Muscle of back (tissue), 11 donors: ENCODE results near the gene SURF2. TPM values are rescaled to one million over a fixed set of nuclear protein-coding genes. Genes with fewer than 3 reads are reported as not detected.
A peak's percentile ranks its signal among the peaks of the same experiment; 100 is the strongest.

Experiments used
- DNase-seq, 3 donors: peaks; one replicate each; pipeline versions ENCODE4 v3.0.0 to v3.0.0-alpha.2; 2013
- polyA plus RNA-seq, 10 donors: library from polyadenylated mRNA; unstranded; fragments of 120-200 nt; gene quantifications; one replicate each; pipeline ENCODE4 v1.2.1, GENCODE V29; 2013; ENCODE audit not compliant: insufficient read length in 10 of 10

Gene SURF2
- polyA plus RNA-seq, 10 donors, result 7.5 to 15.1 (median 12.1) TPM

GRCh38 chr9:133397370-133397769, 41.0 kb downstream of the SURF2 start:
- no peak for DNase-seq

- no peak for DNase-seq
Measured at GRCh38 chr9:133397895-133398294, 41.5 kb downstream of the SURF2 start.

DNA sequence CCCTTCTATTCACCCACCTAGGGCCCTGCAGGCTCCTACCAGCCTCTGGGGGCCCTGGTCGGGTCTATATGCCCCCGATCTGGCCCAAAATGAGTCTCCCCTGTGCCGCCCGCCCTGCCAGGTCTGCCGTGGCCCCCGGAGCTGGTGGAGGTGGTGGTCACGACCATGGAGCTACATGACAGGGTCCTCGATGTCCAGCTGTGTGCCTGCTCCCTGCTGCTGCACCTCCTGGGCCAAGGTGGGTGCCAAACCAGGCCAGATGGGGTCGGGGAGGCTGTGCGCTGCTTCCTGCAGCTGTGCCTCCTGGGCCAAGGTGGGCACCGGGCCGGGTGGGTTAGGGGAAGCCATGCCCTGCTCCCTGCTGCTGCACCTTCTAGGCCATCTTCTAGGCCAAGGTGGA, 43.9 kb downstream of the SURF2 start:
- DNase-seq, result no peak

- DNase-seq, result no peak
Measured at GRCh38 chr9:133401588-133401987, 45.2 kb downstream of the SURF2 start.

DNA sequence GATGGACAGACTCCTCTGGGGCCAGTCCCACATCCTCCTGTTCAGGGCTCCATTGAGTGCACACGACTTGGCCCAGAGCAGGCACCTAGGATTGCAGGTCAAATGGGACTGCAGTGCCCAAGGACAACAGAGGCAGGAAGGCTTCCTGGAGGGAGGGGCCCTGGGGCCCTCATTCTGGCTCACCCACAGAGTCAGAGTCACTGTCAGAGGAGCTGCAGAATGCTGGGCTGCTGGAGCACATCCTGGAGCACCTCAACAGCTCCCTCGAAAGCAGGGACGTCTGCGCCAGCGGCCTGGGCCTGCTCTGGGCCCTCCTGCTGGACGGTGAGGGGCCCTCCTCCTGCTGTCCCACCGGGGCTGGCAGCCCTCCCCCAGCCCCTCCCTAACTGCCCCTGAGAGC, 46.3 kb downstream of the SURF2 start:
- no peak for DNase-seq

GRCh38 chr9:133403766-133404453, 47.6 kb downstream of the SURF2 start:
- no peak for DNase-seq

DNA sequence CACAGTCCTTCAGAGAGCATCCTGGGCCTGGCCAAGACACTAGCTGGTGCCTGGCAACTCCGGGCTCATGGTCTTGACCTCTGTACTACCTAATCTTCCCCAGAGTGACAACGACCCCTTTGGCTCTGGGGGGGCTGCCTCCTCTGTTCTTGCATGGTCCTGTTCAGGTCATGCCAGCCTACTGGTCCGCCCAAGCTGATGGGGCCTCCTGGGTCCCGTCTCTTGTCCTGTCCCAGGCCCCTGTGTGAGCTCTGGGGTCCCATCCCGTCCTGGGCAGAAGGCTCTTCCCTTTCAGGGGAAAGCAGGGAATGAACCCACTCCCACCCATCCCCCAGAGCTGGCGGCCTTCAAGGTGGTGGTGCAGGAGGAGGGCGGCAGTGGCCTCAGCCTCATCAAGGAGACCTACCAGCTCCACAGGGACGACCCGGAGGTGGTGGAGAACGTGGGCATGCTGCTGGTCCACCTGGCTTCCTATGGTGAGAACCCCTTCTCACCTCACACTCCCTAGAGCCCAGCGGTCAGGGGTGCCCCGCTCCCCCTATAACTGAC, 48.2 kb downstream of the SURF2 start:
- DNase-seq, result no peak

GRCh38 chr9:133405508-133406438, 49.4 kb downstream of the SURF2 start:
- peak; percentile 20 to 66 (median 65) for DNase-seq

DNA sequence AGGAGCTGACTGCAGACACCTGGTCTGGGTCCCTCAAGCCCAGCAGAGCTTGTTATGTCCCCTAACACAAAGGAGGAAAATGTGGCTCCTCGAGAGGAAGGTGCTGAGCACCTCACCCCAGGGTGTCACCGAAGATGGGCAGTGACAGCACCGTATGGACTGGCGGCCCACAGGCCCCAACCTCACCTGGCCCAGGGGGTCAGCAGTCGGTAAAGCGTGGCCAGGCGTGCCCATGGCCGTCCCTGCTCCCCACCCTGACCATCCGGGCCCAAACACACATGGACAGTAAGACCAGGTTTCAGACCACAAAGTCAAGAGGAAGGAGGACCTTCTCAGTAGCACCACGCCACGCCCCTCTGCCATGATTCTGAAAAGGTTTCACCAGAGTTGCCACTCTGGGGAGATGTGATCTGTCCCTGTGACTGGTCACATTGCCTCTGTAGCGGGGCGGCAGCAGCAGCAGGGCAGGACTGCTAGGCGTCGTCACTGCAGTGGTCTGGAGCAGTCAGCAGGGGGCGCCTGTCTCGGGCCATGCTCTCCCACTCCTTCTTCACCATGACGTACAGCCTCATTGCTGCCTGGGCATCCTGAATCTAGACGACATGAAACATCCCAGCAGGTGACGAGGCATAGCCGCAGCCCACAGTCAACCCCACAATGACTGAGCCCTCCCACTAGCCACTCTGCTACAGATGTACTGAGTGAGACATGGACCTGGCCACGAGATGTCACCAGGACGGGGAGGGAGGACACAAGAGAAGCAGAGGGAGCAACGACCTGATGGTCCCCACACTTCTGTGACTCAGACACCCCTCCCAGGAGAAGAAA, 50.3 kb downstream of the SURF2 start:
- peak; percentile 36 to 79 (median 65) for DNase-seq

DNA sequence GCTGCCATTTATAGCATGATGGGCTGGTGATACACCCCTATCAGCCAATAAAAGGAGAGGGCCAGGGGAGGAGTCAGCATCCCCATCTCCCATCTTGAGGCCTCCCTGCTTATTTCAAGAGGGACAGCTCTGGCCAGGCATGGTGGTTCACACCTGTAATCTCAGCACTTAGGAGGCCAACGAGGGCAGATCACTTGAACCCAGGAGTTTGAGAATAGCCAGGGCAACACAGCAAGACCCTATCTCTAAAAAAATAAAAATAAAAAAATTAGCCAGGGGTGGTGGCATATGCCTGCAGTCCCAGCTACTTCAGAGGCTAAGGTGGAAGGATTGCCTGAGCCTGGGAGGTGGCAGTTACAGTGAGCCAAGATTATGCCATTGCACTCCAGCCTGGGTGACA, 51.7 kb downstream of the SURF2 start:
- no peak for DNase-seq

Other genes starting within 250 kb of the SURF2 start
- gene RALGDS, start 235.3 kb upstream of the SURF2 start, polyA plus RNA-seq, result 10 to 100 TPM; 39.8 to 59.2 (median 47.4) TPM
- 1 to 10 TPM; 2.5 to 5.9 (median 3.9) TPM for gene GBGT1, start 192.6 kb upstream of the SURF2 start, polyA plus RNA-seq
- gene OBP2B, start 147.3 kb upstream of the SURF2 start, polyA plus RNA-seq, result not detected
- 1 to 10 TPM in 8 of 10 donors, under 1 TPM in 2; 0.31 to 4.5 (median 1.9) TPM for gene ABO, start 81.3 kb upstream of the SURF2 start, polyA plus RNA-seq
- 10 to 100 TPM; 15.9 to 25.7 (median 19.3) TPM for gene SURF6, start 20.4 kb upstream of the SURF2 start, polyA plus RNA-seq
- 10 to 100 TPM; 18.3 to 24.6 (median 21.5) TPM for gene MED22, start 8.4 kb upstream of the SURF2 start, polyA plus RNA-seq
- gene RPL7A, start 8.3 kb upstream of the SURF2 start, polyA plus RNA-seq, result 1,000 to 10,000 TPM; 1,848 to 2,831 (median 2,454) TPM
- 10 to 100 TPM; 22.7 to 37.5 (median 29.5) TPM for gene SURF1, start 63 bp upstream of the SURF2 start, polyA plus RNA-seq
- 100 to 1,000 TPM in 8 of 10 donors, 10 to 100 TPM in 2; 93.7 to 145 (median 104) TPM for gene SURF4, start 19.5 kb downstream of the SURF2 start, polyA plus RNA-seq
- 1 to 10 TPM in 7 of 10 donors, under 1 TPM in 3; 0.87 to 2.1 (median 1.6) TPM for gene STKLD1, start 19.8 kb downstream of the SURF2 start, polyA plus RNA-seq
- 10 to 100 TPM; 27.8 to 35.3 (median 32.1) TPM for gene REXO4, start 61.5 kb downstream of the SURF2 start, polyA plus RNA-seq
- 1 to 10 TPM; 3.8 to 8.6 (median 5.9) TPM for gene ADAMTS13, start 65.8 kb downstream of the SURF2 start, polyA plus RNA-seq
- gene CACFD1, start 103.4 kb downstream of the SURF2 start, polyA plus RNA-seq, result 10 to 100 TPM; 10.5 to 17.7 (median 13.8) TPM
- gene SLC2A6, start 122.5 kb downstream of the SURF2 start, polyA plus RNA-seq, result 1 to 10 TPM in 5 of 10 donors, under 1 TPM in 5; 0.76 to 1.5 (median 1.00) TPM
- 10 to 100 TPM; 39.8 to 75.9 (median 49.5) TPM for gene MYMK, start 168.4 kb downstream of the SURF2 start, polyA plus RNA-seq
- gene ADAMTSL2, start 178.2 kb downstream of the SURF2 start, polyA plus RNA-seq, result 1 to 10 TPM; 1.7 to 6.9 (median 3.5) TPM